GM06990 (cell line): ENCODE measurements around the gene HAAO.
A peak's percentile ranks its signal among the peaks of the same experiment; 100 is the strongest.

ENCODE experiments used
- DNase-seq: peaks from one replicate; pipeline ENCODE4 v3.0.0-alpha.2; 2011; ENCODE audit not compliant: insufficient read length; ENCODE audit errors: extremely low read depth
- H3K27me3 ChIP-seq: replicated peaks from 2 replicates; pipeline ENCODE4 v1.6.0; 2011; ENCODE audit warnings: low read length; ENCODE audit not compliant: control insufficient read depth, insufficient read depth
- H3K36me3 ChIP-seq: 2 replicates; pipeline ENCODE4 v1.5.1; 2011; ENCODE audit warnings: low read length; ENCODE audit not compliant: control insufficient read depth, insufficient read depth
- H3K4me3 ChIP-seq: replicated peaks from 2 replicates; pipeline ENCODE4 v1.5.1; 2011; ENCODE audit warnings: low read depth, mild to moderate bottlenecking, control low read depth, low read length
- CTCF ChIP-seq: IDR thresholded peaks from 2 replicates; pipeline ENCODE4 v1.5.1; 2011; ENCODE audit warnings: low read length, control low read depth, mild to moderate bottlenecking, inconsistent platforms; ENCODE audit not compliant: insufficient read depth, poor library complexity, severe bottlenecking

Gene HAAO

GRCh38 chr2:42752816-42753813 lies 39.3 kb downstream of the HAAO start:
- no peak for TF ChIP-seq CTCF
- no peak for DNase-seq
- Histone ChIP-seq H3K4me3 (no peak overlapping the region), H3K36me3 (no peaks in the 10 kb centered on the region; the same call in 1 of the 2 replicates), H3K27me3 (no peaks in the 10 kb centered on the region)

GRCh38 chr2:42752314-42752713 lies 40.1 kb downstream of the HAAO start:
- no peaks in the 10 kb centered on the region for H3K27me3 ChIP-seq
- TF ChIP-seq CTCF = no peak
- no peak overlapping the region for H3K4me3 ChIP-seq
- peak; percentile 66 for DNase-seq
- no peaks in the 10 kb centered on the region; the same call in 1 of the 2 replicates for H3K36me3 ChIP-seq

GRCh38 chr2:42748840-42749239 lies 43.5 kb downstream of the HAAO start:
- DNase-seq = no peak
- H3K4me3 ChIP-seq = no peak overlapping the region
- no peak for TF ChIP-seq CTCF
- no peaks in the 10 kb centered on the region for H3K27me3 ChIP-seq
- peaks cover 1% of the 10 kb centered on the region for H3K36me3 ChIP-seq

GRCh38 chr2:42747422-42747821 lies 45.0 kb downstream of the HAAO start:
- no peak for DNase-seq
- no peak for TF ChIP-seq CTCF
- Histone ChIP-seq H3K36me3 (peaks cover 1% of the 10 kb centered on the region), H3K27me3 (no peaks in the 10 kb centered on the region), H3K4me3 (no peak overlapping the region)

- DNase-seq = no peak
- peaks cover 1% of the 10 kb centered on the region for H3K36me3 ChIP-seq
- no peak for TF ChIP-seq CTCF
- H3K4me3 ChIP-seq = no peak overlapping the region
- H3K27me3 ChIP-seq = no peaks in the 10 kb centered on the region
These were observed 47.8 kb downstream of the HAAO start for GRCh38 chr2:42744545-42745082.
